SK-N-MC (cell line): ENCODE data around the gene NOS2.
"Not testable (repeated sequence)": the region's sequence is repeated elsewhere in the genome, so short reads cannot be mapped to it uniquely, and the experiment has no call there.

Experiments used
- EZH2 ChIP-seq: fragments of 200-600 bp; sonication (generic); IDR thresholded peaks from one replicate; pipeline ENCODE4 v1.6.1; 2017; ENCODE audit warnings: antibody characterized with exemption
- POLR2AphosphoS5 ChIP-seq: IDR thresholded peaks from 2 replicates; pipeline ENCODE4 v1.6.1; 2012; ENCODE audit warnings: mild to moderate bottlenecking, low read depth, low read length, borderline replicate concordance

DNA sequence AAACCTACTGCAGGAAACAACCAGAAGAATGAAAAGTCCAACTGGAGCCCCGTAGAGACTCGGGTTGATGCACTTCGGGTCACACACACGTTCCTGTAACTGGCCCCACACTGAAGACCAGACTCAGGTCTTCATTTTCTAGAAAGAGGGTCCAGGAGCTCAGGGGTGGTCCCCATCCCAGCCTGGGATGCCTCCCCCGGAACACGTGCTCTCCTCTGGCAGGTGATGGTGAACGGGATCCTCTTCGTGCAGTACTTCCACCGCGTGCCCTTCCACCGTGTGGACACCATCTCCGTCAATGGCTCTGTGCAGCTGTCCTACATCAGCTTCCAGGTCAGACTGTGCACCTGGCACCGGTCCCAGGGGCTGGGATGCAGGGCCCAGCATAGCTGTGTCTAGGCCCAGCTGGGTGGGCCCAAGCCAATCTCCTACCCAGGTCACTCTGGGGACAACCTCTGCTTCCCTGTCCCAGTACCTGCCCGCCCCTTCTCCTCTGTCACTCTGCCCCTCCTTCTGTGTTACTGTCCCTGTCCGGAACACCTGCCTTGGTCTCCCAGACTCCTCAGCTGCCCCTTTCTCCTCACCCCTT, 50.7 kb downstream of the NOS2 start:
- TF ChIP-seq EZH2, POLR2AphosphoS5: not testable (repeated sequence)
